Gastroesophageal sphincter (tissue), 3 donors: ENCODE results near the gene SSR4.

Source experiments
- CTCF ChIP-seq, 4 experiments: fragments of 200-600 bp in 2 of 4; fragments of 450-650 bp in 2 of 4; sonication (generic) in 1 of 4; IDR thresholded peaks; one replicate each; pipeline ENCODE4 v1.5.1; 2017 to 2019; ENCODE audit warnings: antibody characterized with exemption in 4 of 4, mild to moderate bottlenecking in 2 of 4, moderate library complexity in 2 of 4
- EP300 ChIP-seq: sonication (generic); formaldehyde crosslinking; IDR thresholded peaks from one replicate; pipeline ENCODE4 v1.6.1; 2017; ENCODE audit warnings: antibody characterized with exemption, mild to moderate bottlenecking
- POLR2A ChIP-seq, 2 donors: fragments of 450-650 bp; IDR thresholded peaks; one replicate each; pipeline ENCODE4 v1.6.1; 2017; ENCODE audit warnings: antibody characterized with exemption in 2 of 2, mild to moderate bottlenecking in 2 of 2, moderate library complexity in 1 of 2
- POLR2AphosphoS5 ChIP-seq: sonication (generic); formaldehyde crosslinking; IDR thresholded peaks from one replicate; pipeline ENCODE4 v1.6.1; 2017; ENCODE audit warnings: antibody characterized with exemption

GRCh38 chrX:153766871-153767673 is 27.4 kb upstream of the SSR4 start:
- TF ChIP-seq POLR2AphosphoS5 (no peak), POLR2A (IDR thresholded peaks at IDR 0.05) (no peak), CTCF (IDR thresholded peaks at IDR 0.05) (no peak), EP300 (no peak)
